Smooth muscle cell (in vitro differentiated cells): ENCODE results near the gene GRIA2. TPM values are rescaled to one million over a fixed set of nuclear protein-coding genes. Genes with fewer than 3 reads are reported as not detected.

ENCODE experiments used
- DNase-seq: peaks from one replicate; lab custom pipeline; 2025; ENCODE audit not compliant: unreplicated experiment; lab: John Stamatoyannopoulos, UW
- H2AFZ ChIP-seq: fragments of 200-600 bp; sonication (generic); 2 replicates; pipeline ENCODE4 v1.6.0; 2016; ENCODE audit warnings: antibody characterized with exemption, low read depth, mild to moderate bottlenecking
- H3F3A ChIP-seq: fragments of 200-600 bp; sonication (generic); 2 replicates; pipeline ENCODE4 v1.6.0; 2017; ENCODE audit warnings: antibody characterized with exemption, low read depth
- H3K27ac ChIP-seq: fragments of 200-600 bp; sonication (generic); 2 replicates; pipeline ENCODE4 v1.5.1; 2016; ENCODE audit warnings: low read depth, mild to moderate bottlenecking
- H3K27me3 ChIP-seq: fragments of 200-600 bp; sonication (generic); 2 replicates; pipeline ENCODE4 v1.6.1; 2016; ENCODE audit warnings: low read depth, mild to moderate bottlenecking
- H3K36me3 ChIP-seq: fragments of 200-600 bp; sonication (generic); 2 replicates; pipeline ENCODE4 v1.5.1; 2016; ENCODE audit warnings: low read depth
- H3K4me1 ChIP-seq: fragments of 200-600 bp; sonication (generic); 2 replicates; pipeline ENCODE4 v1.5.1; 2016; ENCODE audit warnings: low read depth
- H3K4me2 ChIP-seq: fragments of 200-600 bp; sonication (generic); 2 replicates; pipeline ENCODE4 v1.6.0; 2016; ENCODE audit warnings: mild to moderate bottlenecking
- H3K4me3 ChIP-seq: fragments of 200-600 bp; sonication (generic); 2 replicates; pipeline ENCODE4 v1.5.1; 2016; ENCODE audit warnings: mild to moderate bottlenecking
- H3K79me2 ChIP-seq: fragments of 200-600 bp; sonication (generic); 2 replicates; pipeline ENCODE4 v1.6.0; 2016; ENCODE audit warnings: low read depth, mild to moderate bottlenecking
- H3K9ac ChIP-seq: fragments of 200-600 bp; sonication (generic); 2 replicates; pipeline ENCODE4 v1.6.0; 2016; ENCODE audit warnings: low read depth
- H3K9me3 ChIP-seq: fragments of 200-600 bp; sonication (generic); replicated peaks from 2 replicates; pipeline ENCODE4 v1.5.1; 2016; ENCODE audit warnings: low read depth
- H4K20me1 ChIP-seq: fragments of 200-600 bp; sonication (generic); 2 replicates; pipeline ENCODE4 v1.6.0; 2016; ENCODE audit warnings: low read depth
- WGBS: methylation state at CpG from one replicate; pipeline ENCODE4 v1.1.7; 2016; ENCODE audit warnings: low lambda C conversion rate; 5-methylcytosine and 5-hydroxymethylcytosine counted together
- polyA plus RNA-seq: library from polyadenylated mRNA; unstranded; fragments of >200 nt; fragmentation: Nextera tagmentation; extraction: Ambion mirVana; gene quantifications from 2 replicates; pipeline ENCODE4 v1.2.1, GENCODE V29; 2016
- total RNA-seq: library from RNA; depleted of rRNA; stranded (reverse); fragments of >200 nt; gene quantifications from 2 replicates; pipeline ENCODE4 v1.2.3, GENCODE V29; 2014
- TF ChIP-seq, protein P1 (sequence below): fragments of 200-600 bp; sonication (generic); IDR thresholded peaks from 2 replicates; pipeline ENCODE4 v1.5.1; 2017; ENCODE audit warnings: borderline replicate concordance, mild to moderate bottlenecking, antibody characterized with exemption; ENCODE audit not compliant: insufficient read depth, poor library complexity, severe bottlenecking

Gene GRIA2
- total and polyA plus RNA-seq, 2 experiments from 2014 or later: not detected

DNA sequence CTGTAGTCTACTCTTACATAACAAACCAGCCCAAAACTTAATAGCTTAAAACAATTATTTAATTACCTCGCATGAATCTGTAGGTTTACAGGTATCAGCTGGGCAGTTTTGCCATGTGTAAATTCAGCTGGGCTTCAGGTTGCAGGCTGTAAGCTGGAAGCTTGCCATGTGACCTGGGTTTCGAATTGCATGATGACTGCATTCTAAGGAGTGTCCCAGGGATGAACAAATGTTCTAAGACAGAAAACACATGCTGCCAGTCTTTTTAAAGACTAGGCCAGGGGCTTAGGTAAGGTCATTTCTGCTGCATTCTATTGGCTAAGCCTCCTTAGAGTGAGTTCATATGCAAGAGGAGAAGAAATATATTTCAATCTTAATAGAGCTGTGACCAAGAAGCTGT is 44.8 kb downstream of the GRIA2 start:
- Histone ChIP-seq H3K4me3 (no peak overlapping the region), H3K36me3 (no peaks in the 10 kb centered on the region), H3K79me2 (no peaks in the 10 kb centered on the region), H3K9ac (no peak overlapping the region), H3K9me3 (no peaks in the 10 kb centered on the region), H2AFZ (no peak overlapping the region), H3K27me3 (no peaks in the 10 kb centered on the region), H3K4me2 (no peak overlapping the region), H3K4me1 (no peaks in the 10 kb centered on the region), H4K20me1 (no peaks in the 10 kb centered on the region), H3K27ac (no peak overlapping the region), H3F3A (no peaks in the 10 kb centered on the region)
- DNase-seq: no peak
- TF ChIP-seq, protein P1, sequence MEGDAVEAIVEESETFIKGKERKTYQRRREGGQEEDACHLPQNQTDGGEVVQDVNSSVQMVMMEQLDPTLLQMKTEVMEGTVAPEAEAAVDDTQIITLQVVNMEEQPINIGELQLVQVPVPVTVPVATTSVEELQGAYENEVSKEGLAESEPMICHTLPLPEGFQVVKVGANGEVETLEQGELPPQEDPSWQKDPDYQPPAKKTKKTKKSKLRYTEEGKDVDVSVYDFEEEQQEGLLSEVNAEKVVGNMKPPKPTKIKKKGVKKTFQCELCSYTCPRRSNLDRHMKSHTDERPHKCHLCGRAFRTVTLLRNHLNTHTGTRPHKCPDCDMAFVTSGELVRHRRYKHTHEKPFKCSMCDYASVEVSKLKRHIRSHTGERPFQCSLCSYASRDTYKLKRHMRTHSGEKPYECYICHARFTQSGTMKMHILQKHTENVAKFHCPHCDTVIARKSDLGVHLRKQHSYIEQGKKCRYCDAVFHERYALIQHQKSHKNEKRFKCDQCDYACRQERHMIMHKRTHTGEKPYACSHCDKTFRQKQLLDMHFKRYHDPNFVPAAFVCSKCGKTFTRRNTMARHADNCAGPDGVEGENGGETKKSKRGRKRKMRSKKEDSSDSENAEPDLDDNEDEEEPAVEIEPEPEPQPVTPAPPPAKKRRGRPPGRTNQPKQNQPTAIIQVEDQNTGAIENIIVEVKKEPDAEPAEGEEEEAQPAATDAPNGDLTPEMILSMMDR: no peak
- WGBS: 75% methylated on average over 2 of the region's 2 CpGs

DNA sequence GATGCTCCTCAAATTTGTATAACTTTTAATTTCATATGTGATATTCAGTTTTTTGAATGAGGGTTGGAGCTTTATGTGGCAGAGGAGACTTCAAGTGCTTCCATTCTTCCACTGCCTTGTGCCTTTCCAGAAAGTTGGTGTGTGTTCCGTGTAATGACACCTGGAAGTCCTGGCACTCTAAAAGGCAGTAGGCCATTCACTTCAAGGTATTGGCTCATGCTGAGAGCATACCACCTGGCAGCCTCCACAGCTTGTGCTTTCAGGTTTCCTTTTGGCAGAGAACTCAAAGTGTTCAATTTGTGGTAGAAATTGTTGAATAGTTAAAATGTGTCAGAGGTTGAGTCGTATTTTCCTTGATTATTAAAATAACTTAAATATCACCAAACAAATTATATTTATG is 49.6 kb downstream of the GRIA2 start:
- no peaks in the 10 kb centered on the region for H3K9me3 ChIP-seq
- H3K79me2 ChIP-seq: no peaks in the 10 kb centered on the region
- H3K27me3 ChIP-seq: no peaks in the 10 kb centered on the region
- TF ChIP-seq, protein P1: no peak
- no peak overlapping the region for H3K4me2 ChIP-seq
- no peaks in the 10 kb centered on the region for H3K36me3 ChIP-seq
- H4K20me1 ChIP-seq: no peaks in the 10 kb centered on the region
- H3K27ac ChIP-seq: no peak overlapping the region
- no peak overlapping the region for H3K4me3 ChIP-seq
- H3K4me1 ChIP-seq: no peaks in the 10 kb centered on the region
- no peak for DNase-seq
- H3K9ac ChIP-seq: no peak overlapping the region
- H2AFZ ChIP-seq: no peak overlapping the region
- H3F3A ChIP-seq: no peaks in the 10 kb centered on the region
- 82% methylated on average over 2 of the region's 2 CpGs for WGBS

DNA sequence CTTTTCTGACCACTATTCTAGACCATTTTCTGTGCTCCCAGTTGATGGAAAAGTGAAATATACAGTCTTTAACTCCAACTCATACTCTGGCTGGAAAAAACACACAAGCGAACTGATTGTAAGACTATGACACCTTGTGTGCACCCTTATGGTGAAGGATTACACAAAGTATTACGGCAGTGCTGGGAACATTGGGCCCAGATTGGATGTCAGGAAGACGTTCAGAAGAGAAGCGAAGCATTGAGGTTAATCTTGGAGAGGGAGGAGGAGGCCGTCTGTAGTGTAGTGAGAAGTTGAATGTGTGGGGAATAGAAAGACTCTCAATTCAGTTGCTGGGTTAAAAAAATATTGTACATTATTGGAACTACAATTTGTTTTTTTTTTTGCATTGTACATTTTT is 50.0 kb downstream of the GRIA2 start:
- no peak for DNase-seq
- no peaks in the 10 kb centered on the region for H3K4me1 ChIP-seq
- 83% methylated on average over 5 of the region's 5 CpGs for WGBS
- H3F3A ChIP-seq: no peaks in the 10 kb centered on the region
- TF ChIP-seq, protein P1: no peak
- no peak overlapping the region for H3K4me3 ChIP-seq
- H3K4me2 ChIP-seq: no peak overlapping the region
- H2AFZ ChIP-seq: no peak overlapping the region
- no peaks in the 10 kb centered on the region for H3K27me3 ChIP-seq
- H4K20me1 ChIP-seq: no peaks in the 10 kb centered on the region
- no peaks in the 10 kb centered on the region for H3K79me2 ChIP-seq
- H3K9ac ChIP-seq: no peak overlapping the region
- H3K27ac ChIP-seq: no peak overlapping the region
- no peaks in the 10 kb centered on the region for H3K36me3 ChIP-seq
- H3K9me3 ChIP-seq: no peaks in the 10 kb centered on the region

DNA sequence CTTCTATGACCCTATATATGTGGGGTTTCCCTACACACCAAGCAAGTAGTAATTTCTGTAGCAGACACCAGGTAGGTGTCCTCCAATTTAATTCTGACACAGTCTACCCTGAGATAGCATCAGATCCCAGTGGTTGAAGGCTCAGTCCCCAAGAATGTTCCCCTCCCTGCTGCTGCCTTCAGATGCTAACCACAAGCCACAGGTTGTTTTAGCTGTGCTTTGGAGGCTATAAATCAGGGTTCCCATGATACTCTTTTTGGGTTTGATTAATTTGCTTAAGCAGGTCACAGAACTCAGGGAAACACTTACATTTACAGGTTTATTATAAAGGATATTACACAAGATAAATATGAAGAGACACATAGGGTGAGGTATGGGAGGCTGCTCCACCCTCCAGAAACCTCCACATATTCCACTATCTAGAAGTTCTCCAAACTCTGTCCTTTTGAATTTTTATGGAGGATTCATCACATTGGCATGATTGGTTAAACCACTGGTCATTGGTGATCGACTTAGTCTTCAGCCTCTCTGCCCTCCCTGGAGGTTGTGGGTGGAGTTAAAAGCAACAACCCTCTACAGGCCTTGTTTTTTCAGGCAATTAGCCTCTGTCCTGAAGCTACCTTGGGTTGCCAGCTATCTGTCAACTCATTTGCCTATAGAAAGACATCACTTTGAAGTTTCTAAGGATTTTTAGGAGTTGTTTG is 50.8 kb downstream of the GRIA2 start:
- Histone ChIP-seq H3K79me2 (no peaks in the 10 kb centered on the region), H2AFZ (no peak overlapping the region), H3K4me2 (no peak overlapping the region), H3K36me3 (no peaks in the 10 kb centered on the region), H3K27ac (no peak overlapping the region), H3K9ac (no peak overlapping the region), H4K20me1 (no peaks in the 10 kb centered on the region), H3F3A (no peaks in the 10 kb centered on the region), H3K4me1 (no peaks in the 10 kb centered on the region), H3K4me3 (no peak overlapping the region), H3K9me3 (no peaks in the 10 kb centered on the region), H3K27me3 (no peaks in the 10 kb centered on the region)
- TF ChIP-seq, protein P1: no peak
- 23% methylated on average over 1 of the region's 1 CpG for WGBS
- no peak for DNase-seq
